Measurements from ENCODE around the gene LRRC72. TPM values are rescaled to one million over a fixed set of nuclear protein-coding genes. Genes with fewer than 3 reads are reported as not detected.
A peak's percentile ranks its signal among the peaks of the same experiment; 100 is the strongest.

LRRC72 gene
- total RNA-seq, 1 experiment from 2014 or later, result not detected

DNA sequence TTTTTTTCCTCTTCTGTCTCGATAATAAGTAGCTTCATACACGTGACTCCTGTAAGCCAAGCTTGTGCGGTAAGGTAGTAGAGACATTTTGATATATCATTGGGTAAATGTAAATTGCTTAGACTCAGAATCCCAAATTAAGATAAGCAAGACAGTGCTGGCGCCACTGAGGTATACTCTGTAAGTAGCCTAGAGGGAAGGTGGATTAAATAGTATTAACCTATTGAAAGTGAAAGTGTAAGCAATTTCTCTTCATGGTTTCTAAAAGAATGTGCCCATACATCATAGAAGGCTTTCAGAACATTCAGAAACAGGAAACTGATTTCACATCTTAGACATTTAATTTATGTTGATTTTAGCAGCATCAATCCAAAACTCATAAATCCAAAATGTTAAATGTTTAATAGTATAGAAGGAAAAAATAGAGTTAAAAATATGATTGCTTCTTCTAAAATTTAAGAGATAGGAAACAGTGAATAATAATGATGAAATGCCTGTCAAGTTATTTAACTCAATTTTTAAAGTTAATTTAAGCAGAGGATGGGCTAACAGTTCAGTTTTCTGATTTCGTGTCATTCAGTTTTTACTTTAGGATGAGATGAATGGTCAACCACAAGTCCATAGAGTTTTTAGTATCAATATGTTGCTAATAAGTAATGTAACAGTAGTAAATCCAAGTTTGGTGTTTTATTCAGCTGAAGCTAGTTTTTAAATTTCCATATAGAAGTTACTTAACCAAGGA is 36.8 kb downstream of the LRRC72 start:
- H3K27ac ChIP-seq (ENCODE audit: low read length), result no peak overlapping the region
- H3K4me3 ChIP-seq (ENCODE audit: low read depth in 2 of 2, low read length in 2 of 2), result peak overlapping the region in 1 of 2 experiments; percentile 21; a peak in 1 of 4 replicates
- H3K27me3 ChIP-seq (ENCODE audit: control insufficient read depth, insufficient read depth, low read length), result no peaks in the 10 kb centered on the region
- no peak for DNase-seq (ENCODE audit: low read depth, low spot score)
- TF ChIP-seq, protein P1, sequence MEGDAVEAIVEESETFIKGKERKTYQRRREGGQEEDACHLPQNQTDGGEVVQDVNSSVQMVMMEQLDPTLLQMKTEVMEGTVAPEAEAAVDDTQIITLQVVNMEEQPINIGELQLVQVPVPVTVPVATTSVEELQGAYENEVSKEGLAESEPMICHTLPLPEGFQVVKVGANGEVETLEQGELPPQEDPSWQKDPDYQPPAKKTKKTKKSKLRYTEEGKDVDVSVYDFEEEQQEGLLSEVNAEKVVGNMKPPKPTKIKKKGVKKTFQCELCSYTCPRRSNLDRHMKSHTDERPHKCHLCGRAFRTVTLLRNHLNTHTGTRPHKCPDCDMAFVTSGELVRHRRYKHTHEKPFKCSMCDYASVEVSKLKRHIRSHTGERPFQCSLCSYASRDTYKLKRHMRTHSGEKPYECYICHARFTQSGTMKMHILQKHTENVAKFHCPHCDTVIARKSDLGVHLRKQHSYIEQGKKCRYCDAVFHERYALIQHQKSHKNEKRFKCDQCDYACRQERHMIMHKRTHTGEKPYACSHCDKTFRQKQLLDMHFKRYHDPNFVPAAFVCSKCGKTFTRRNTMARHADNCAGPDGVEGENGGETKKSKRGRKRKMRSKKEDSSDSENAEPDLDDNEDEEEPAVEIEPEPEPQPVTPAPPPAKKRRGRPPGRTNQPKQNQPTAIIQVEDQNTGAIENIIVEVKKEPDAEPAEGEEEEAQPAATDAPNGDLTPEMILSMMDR (IDR thresholded peaks at IDR 0.05), result no peak
- TF ChIP-seq SIN3A (IDR thresholded peaks at IDR 0.05; ENCODE audit: borderline replicate concordance, insufficient read depth, low read depth, low read length), result no peak
- TF ChIP-seq TCF7L2 (IDR thresholded peaks at IDR 0.05; ENCODE audit: low read depth, low read length), result no peak
- no peak for TF ChIP-seq POLR2AphosphoS5 (IDR thresholded peaks at IDR 0.05; ENCODE audit: low read depth, low read length)
- TF ChIP-seq, protein P2, sequence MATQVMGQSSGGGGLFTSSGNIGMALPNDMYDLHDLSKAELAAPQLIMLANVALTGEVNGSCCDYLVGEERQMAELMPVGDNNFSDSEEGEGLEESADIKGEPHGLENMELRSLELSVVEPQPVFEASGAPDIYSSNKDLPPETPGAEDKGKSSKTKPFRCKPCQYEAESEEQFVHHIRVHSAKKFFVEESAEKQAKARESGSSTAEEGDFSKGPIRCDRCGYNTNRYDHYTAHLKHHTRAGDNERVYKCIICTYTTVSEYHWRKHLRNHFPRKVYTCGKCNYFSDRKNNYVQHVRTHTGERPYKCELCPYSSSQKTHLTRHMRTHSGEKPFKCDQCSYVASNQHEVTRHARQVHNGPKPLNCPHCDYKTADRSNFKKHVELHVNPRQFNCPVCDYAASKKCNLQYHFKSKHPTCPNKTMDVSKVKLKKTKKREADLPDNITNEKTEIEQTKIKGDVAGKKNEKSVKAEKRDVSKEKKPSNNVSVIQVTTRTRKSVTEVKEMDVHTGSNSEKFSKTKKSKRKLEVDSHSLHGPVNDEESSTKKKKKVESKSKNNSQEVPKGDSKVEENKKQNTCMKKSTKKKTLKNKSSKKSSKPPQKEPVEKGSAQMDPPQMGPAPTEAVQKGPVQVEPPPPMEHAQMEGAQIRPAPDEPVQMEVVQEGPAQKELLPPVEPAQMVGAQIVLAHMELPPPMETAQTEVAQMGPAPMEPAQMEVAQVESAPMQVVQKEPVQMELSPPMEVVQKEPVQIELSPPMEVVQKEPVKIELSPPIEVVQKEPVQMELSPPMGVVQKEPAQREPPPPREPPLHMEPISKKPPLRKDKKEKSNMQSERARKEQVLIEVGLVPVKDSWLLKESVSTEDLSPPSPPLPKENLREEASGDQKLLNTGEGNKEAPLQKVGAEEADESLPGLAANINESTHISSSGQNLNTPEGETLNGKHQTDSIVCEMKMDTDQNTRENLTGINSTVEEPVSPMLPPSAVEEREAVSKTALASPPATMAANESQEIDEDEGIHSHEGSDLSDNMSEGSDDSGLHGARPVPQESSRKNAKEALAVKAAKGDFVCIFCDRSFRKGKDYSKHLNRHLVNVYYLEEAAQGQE (IDR thresholded peaks at IDR 0.05; ENCODE audit: insufficient read depth in 1 of 2, low read depth in 2 of 2, low read length in 1 of 2), result no peak
- no TSS peak for BruUV-seq (replicated peaks)
- ATAC-seq, result no peak
- intact Hi-C loops (cut with micrococcal nuclease; ENCODE audit: unreplicated experiment) (loop anchor here (10.0 kb wide), 1 partner anchor 449 kb away; no protein-coding TSS in a partner anchor), in situ Hi-C loops (cut with HindIII; ENCODE audit: low pct_unique_long_range_greater_than_20kb, low sequenced_read_pairs) (no loop called here)
- H3K9me3 ChIP-seq (ENCODE audit: control insufficient read depth, insufficient read depth, low read depth, low read length), result no peaks in the 10 kb centered on the region
- CTCF ChIA-PET, result no interaction called here
- H3K4me1 ChIP-seq (ENCODE audit: control insufficient read depth, insufficient read depth, low read length), result no peaks in the 10 kb centered on the region
- no peaks in the 10 kb centered on the region for H3K36me3 ChIP-seq (ENCODE audit: control insufficient read depth, insufficient read depth, low read length)
- POLR2A ChIA-PET, result no interaction called here

DNA sequence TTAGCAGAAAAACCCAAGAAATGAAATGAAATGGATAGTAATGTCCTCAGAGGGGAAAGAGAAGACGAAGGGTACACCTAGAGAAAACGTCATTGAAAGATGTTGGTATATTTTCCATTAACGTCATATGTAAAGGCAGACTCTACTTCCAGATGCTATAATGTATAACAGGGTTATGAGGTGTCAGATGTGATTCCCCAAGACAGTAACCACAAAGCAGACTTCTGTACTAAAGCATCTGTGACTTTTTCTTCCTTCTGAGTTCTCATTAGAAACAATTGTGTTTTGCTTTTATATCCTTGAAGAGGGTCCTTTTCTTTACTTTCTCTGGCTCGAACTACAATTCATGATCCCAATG is 37.4 kb downstream of the LRRC72 start:
- no peak overlapping the region for H3K27ac ChIP-seq (ENCODE audit: low read length)
- POLR2A ChIA-PET, result no interaction called here
- no peaks in the 10 kb centered on the region for H3K4me1 ChIP-seq (ENCODE audit: control insufficient read depth, insufficient read depth, low read length)
- intact Hi-C loops (cut with micrococcal nuclease; ENCODE audit: unreplicated experiment) (loop anchor here (10.0 kb wide), 1 partner anchor 449 kb away; no protein-coding TSS in a partner anchor), in situ Hi-C loops (cut with HindIII; ENCODE audit: low pct_unique_long_range_greater_than_20kb, low sequenced_read_pairs) (no loop called here)
- no peaks in the 10 kb centered on the region for H3K36me3 ChIP-seq (ENCODE audit: control insufficient read depth, insufficient read depth, low read length)
- CTCF ChIA-PET, result interaction anchor here (0.7 to 1.5 kb wide), 5 partner anchors 53 to 486 kb away, joined by 3 to 18 read pairs (median 5); no protein-coding TSS in a partner anchor
- no peaks in the 10 kb centered on the region for H3K9me3 ChIP-seq (ENCODE audit: control insufficient read depth, insufficient read depth, low read depth, low read length)
- DNase-seq (ENCODE audit: low read depth, low spot score) (no peak), ATAC-seq (no peak)
- no peak overlapping the region for H3K4me3 ChIP-seq (ENCODE audit: low read depth in 2 of 2, low read length in 2 of 2)
- TF ChIP-seq, protein P2 (IDR thresholded peaks at IDR 0.05; ENCODE audit: insufficient read depth in 1 of 2, low read depth in 2 of 2, low read length in 1 of 2), result no peak
- TF ChIP-seq POLR2AphosphoS5 (IDR thresholded peaks at IDR 0.05; ENCODE audit: low read depth, low read length), result no peak
- no peak for TF ChIP-seq SIN3A (IDR thresholded peaks at IDR 0.05; ENCODE audit: borderline replicate concordance, insufficient read depth, low read depth, low read length)
- TF ChIP-seq, protein P1 (IDR thresholded peaks at IDR 0.05), result no peak
- no peak for TF ChIP-seq TCF7L2 (IDR thresholded peaks at IDR 0.05; ENCODE audit: low read depth, low read length)
- BruUV-seq (replicated peaks), result no TSS peak
- H3K27me3 ChIP-seq (ENCODE audit: control insufficient read depth, insufficient read depth, low read length), result no peaks in the 10 kb centered on the region
